RWPE2 (cell line): ENCODE data around the gene ATP6V0C.

Source experiments
- ATAC-seq: fragments of 200-7000 bp; cut with Tn5 transposase; 3 replicates; pipeline ENCODE4 v1.9.1; 2021; ENCODE audit warnings: low read depth
- DNase-seq: peaks from one replicate; pipeline ENCODE4 v3.0.0-alpha.2; 2020; ENCODE audit warnings: low spot score
- H3K27ac ChIP-seq: fragments of 450-650 bp; 2 replicates; pipeline ENCODE4 v1.5.1; 2017; ENCODE audit warnings: mild to moderate bottlenecking; ENCODE audit not compliant: poor library complexity, severe bottlenecking
- H3K27me3 ChIP-seq: fragments of 250-450 bp; sonication (Bioruptor Pico); 2 replicates; pipeline ENCODE4 v1.5.1; 2021; ENCODE audit warnings: mild to moderate bottlenecking, moderate library complexity; ENCODE audit not compliant: insufficient read depth, poor library complexity, severe bottlenecking
- H3K36me3 ChIP-seq: fragments of 250-450 bp; sonication (Bioruptor Pico); 2 replicates; pipeline ENCODE4 v1.5.1; 2020; ENCODE audit warnings: low read depth, mild to moderate bottlenecking, moderate library complexity
- H3K4me1 ChIP-seq: fragments of 250-450 bp; sonication (Bioruptor Pico); 2 replicates; pipeline ENCODE4 v1.5.1; 2021; ENCODE audit warnings: mild to moderate bottlenecking, moderate library complexity; ENCODE audit not compliant: insufficient read depth, poor library complexity, severe bottlenecking
- H3K4me3 ChIP-seq: fragments of 250-450 bp; sonication (Bioruptor Pico); 2 replicates; pipeline ENCODE4 v1.5.1; 2021; ENCODE audit warnings: mild to moderate bottlenecking, moderate library complexity; ENCODE audit not compliant: severe bottlenecking
- H3K9me3 ChIP-seq: fragments of 250-450 bp; sonication (Bioruptor Pico); 2 replicates; pipeline ENCODE4 v1.5.1; 2021; ENCODE audit warnings: mild to moderate bottlenecking, moderate library complexity; ENCODE audit not compliant: severe bottlenecking
- CTCF ChIP-seq: fragments of 450-650 bp; IDR thresholded peaks from one replicate; pipeline ENCODE4 v1.5.1; 2017; ENCODE audit warnings: mild to moderate bottlenecking, moderate library complexity; ENCODE audit not compliant: poor library complexity, severe bottlenecking

The ATP6V0C gene

GRCh38 chr16:2501946-2502895 lies 11.5 kb upstream of the ATP6V0C start:
- H3K9me3 ChIP-seq: no peaks in the 10 kb centered on the region
- H3K27ac ChIP-seq: no peak overlapping the region
- no peaks in the 10 kb centered on the region for H3K27me3 ChIP-seq
- H3K4me1 ChIP-seq: no peaks in the 10 kb centered on the region
- H3K4me3 ChIP-seq: no peak overlapping the region
- DNase-seq: peak; percentile 47
- ATAC-seq: no peak
- 0 out of 2 replicates have a peak, but pooled peaks cover 4% of the 10 kb centered on the region for H3K36me3 ChIP-seq
- TF ChIP-seq CTCF: no peak

GRCh38 chr16:2505695-2506094 lies 8.1 kb upstream of the ATP6V0C start:
- no peak for DNase-seq
- ATAC-seq: no peak
- TF ChIP-seq CTCF: no peak
- no peaks in the 10 kb centered on the region for H3K4me1 ChIP-seq
- no peak overlapping the region for H3K4me3 ChIP-seq
- no peaks in the 10 kb centered on the region for H3K9me3 ChIP-seq
- no peaks in the 10 kb centered on the region for H3K36me3 ChIP-seq
- no peaks in the 10 kb centered on the region for H3K27me3 ChIP-seq
- no peak overlapping the region for H3K27ac ChIP-seq

GRCh38 chr16:2507052-2507659 lies 6.6 kb upstream of the ATP6V0C start:
- Histone ChIP-seq H3K27ac (no peak overlapping the region), H3K4me1 (no peaks in the 10 kb centered on the region), H3K4me3 (no peak overlapping the region), H3K27me3 (no peaks in the 10 kb centered on the region), H3K36me3 (no peaks in the 10 kb centered on the region), H3K9me3 (no peaks in the 10 kb centered on the region)
- no peak for TF ChIP-seq CTCF
- ATAC-seq (no peak; the same call in 2 of the 3 replicates), DNase-seq (no peak)

GRCh38 chr16:2507665-2508064 lies 6.1 kb upstream of the ATP6V0C start:
- no peak for TF ChIP-seq CTCF
- H3K4me1 ChIP-seq: no peaks in the 10 kb centered on the region
- no peak overlapping the region for H3K27ac ChIP-seq

More at GRCh38 chr16:2507665-2508064, 6.1 kb upstream of the ATP6V0C start:
- ATAC-seq (no peak), DNase-seq (no peak)
- H3K27me3 ChIP-seq: no peaks in the 10 kb centered on the region
- no peaks in the 10 kb centered on the region for H3K9me3 ChIP-seq
- no peaks in the 10 kb centered on the region for H3K36me3 ChIP-seq
- H3K4me3 ChIP-seq: no peak overlapping the region
